Measurements from ENCODE around the gene DNAH3.
"Not testable (repeated sequence)": the region's sequence is repeated elsewhere in the genome, so short reads cannot be mapped to it uniquely, and the experiment has no call there.

The DNAH3 gene

GRCh38 chr16:21167360-21167759 lies 16.7 kb upstream of the DNAH3 start:
- DNase-seq (ENCODE audit: low spot score), result no peak

- DNase-seq (ENCODE audit: low spot score), result peak; percentile 43
These were observed 15.9 kb upstream of the DNAH3 start for GRCh38 chr16:21166561-21166961.

GRCh38 chr16:21164521-21165168 lies 14.0 kb upstream of the DNAH3 start:
- no peak for DNase-seq (ENCODE audit: low spot score)

- no peak for DNase-seq (ENCODE audit: low spot score)
These were observed 12.9 kb upstream of the DNAH3 start for GRCh38 chr16:21163576-21163975.

GRCh38 chr16:21162661-21163151 lies 12.1 kb upstream of the DNAH3 start:
- no peak for DNase-seq (ENCODE audit: low spot score)

- no peak for DNase-seq (ENCODE audit: low spot score)
These were observed 10.6 kb upstream of the DNAH3 start for GRCh38 chr16:21161211-21161610.

- no peak for DNase-seq (ENCODE audit: low spot score)
These were observed 9.6 kb upstream of the DNAH3 start for GRCh38 chr16:21160276-21160675.

GRCh38 chr16:21159281-21159951 lies 8.8 kb upstream of the DNAH3 start:
- DNase-seq (ENCODE audit: low spot score), result peak; percentile 58

GRCh38 chr16:21158208-21159110 lies 7.8 kb upstream of the DNAH3 start, which contains the start of gene LDAF1:
TSS of gene LDAF1 (plus strand) at chr16:21158674. CDS start at chr16:21161183, 2,509 bp downstream.
- peak; percentile 90 for DNase-seq (ENCODE audit: low spot score)

- no peak for DNase-seq (ENCODE audit: low spot score)
These were observed 7.0 kb upstream of the DNAH3 start for GRCh38 chr16:21157632-21158031.

- peak; percentile 73 for DNase-seq (ENCODE audit: low spot score)
These were observed 6.3 kb upstream of the DNAH3 start for GRCh38 chr16:21156767-21157467.

GRCh38 chr16:21156011-21156410 lies 5.4 kb upstream of the DNAH3 start:
- not testable (repeated sequence) for DNase-seq (ENCODE audit: low spot score)

GRCh38 chr16:21153124-21153729 lies 2.6 kb upstream of the DNAH3 start:
- not testable (repeated sequence) for DNase-seq (ENCODE audit: low spot score)

GRCh38 chr16:21152160-21153030 lies 1.7 kb upstream of the DNAH3 start:
- not testable (repeated sequence) for DNase-seq (ENCODE audit: low spot score)

GRCh38 chr16:21145738-21146137 lies 4.9 kb downstream of the DNAH3 start:
- no peak for DNase-seq (ENCODE audit: low spot score)

- no peak for DNase-seq (ENCODE audit: low spot score)
These were observed 16.6 kb downstream of the DNAH3 start for GRCh38 chr16:21134053-21134452.

- DNase-seq (ENCODE audit: low spot score), result no peak
These were observed 19.8 kb downstream of the DNAH3 start for GRCh38 chr16:21130811-21131210.

GRCh38 chr16:21128991-21129390 lies 21.7 kb downstream of the DNAH3 start:
- DNase-seq (ENCODE audit: low spot score), result no peak

- DNase-seq (ENCODE audit: low spot score), result no peak
These were observed 24.1 kb downstream of the DNAH3 start for GRCh38 chr16:21126518-21126917.

GRCh38 chr16:21125191-21125590 lies 25.5 kb downstream of the DNAH3 start:
- no peak for DNase-seq (ENCODE audit: low spot score)
